ENCODE results near the gene GBGT1.

Gene GBGT1

GRCh38 chr9:133143639-133144141 is 20.0 kb downstream of the GBGT1 start:
- no peak for DNase-seq (ENCODE audit: low read depth, low spot score)

- DNase-seq (ENCODE audit: low read depth, low spot score) = no peak
Observed at GRCh38 chr9:133142684-133143622, 20.8 kb downstream of the GBGT1 start.

GRCh38 chr9:133141833-133142595 is 21.7 kb downstream of the GBGT1 start:
- DNase-seq (ENCODE audit: low read depth, low spot score) = no peak

GRCh38 chr9:133140606-133141005 is 23.1 kb downstream of the GBGT1 start:
- DNase-seq (ENCODE audit: low read depth, low spot score) = no peak

- no peak for DNase-seq (ENCODE audit: low read depth, low spot score)
Observed at GRCh38 chr9:133140174-133140505, 23.6 kb downstream of the GBGT1 start.

- DNase-seq (ENCODE audit: low read depth, low spot score) = no peak
Observed at GRCh38 chr9:133139246-133140173, 24.2 kb downstream of the GBGT1 start.

GRCh38 chr9:133137451-133138231 is 26.1 kb downstream of the GBGT1 start:
- DNase-seq (ENCODE audit: low read depth, low spot score) = no peak

- no peak for DNase-seq (ENCODE audit: low read depth, low spot score)
Observed at GRCh38 chr9:133135146-133135745, 28.5 kb downstream of the GBGT1 start.

GRCh38 chr9:133134388-133135145 is 29.1 kb downstream of the GBGT1 start:
- DNase-seq (ENCODE audit: low read depth, low spot score) = no peak

- DNase-seq (ENCODE audit: low read depth, low spot score) = no peak
Observed at GRCh38 chr9:133133681-133134387, 29.9 kb downstream of the GBGT1 start.

- no peak for DNase-seq (ENCODE audit: low read depth, low spot score)
Observed at GRCh38 chr9:133132174-133132573, 31.5 kb downstream of the GBGT1 start.

GRCh38 chr9:133131506-133131905 is 32.2 kb downstream of the GBGT1 start:
- DNase-seq (ENCODE audit: low read depth, low spot score) = no peak

GRCh38 chr9:133130685-133131244 is 32.9 kb downstream of the GBGT1 start:
- DNase-seq (ENCODE audit: low read depth, low spot score) = no peak

- no peak for DNase-seq (ENCODE audit: low read depth, low spot score)
Observed at GRCh38 chr9:133129001-133129795, 34.5 kb downstream of the GBGT1 start.

- DNase-seq (ENCODE audit: low read depth, low spot score) = no peak
Observed at GRCh38 chr9:133128152-133128551, 35.6 kb downstream of the GBGT1 start.

- no peak for DNase-seq (ENCODE audit: low read depth, low spot score)
Observed at GRCh38 chr9:133127340-133127981, 36.3 kb downstream of the GBGT1 start.

GRCh38 chr9:133126697-133127339 is 36.9 kb downstream of the GBGT1 start:
- no peak for DNase-seq (ENCODE audit: low read depth, low spot score)

Data from iPS DF 19.7 (cell line).